Loucy (cell line): Measurements from ENCODE around the gene CYB5A.

Source experiments
- H2AFZ ChIP-seq: fragments of 200-600 bp; sonication (generic); 2 replicates; pipeline ENCODE4 v1.6.0; 2016; ENCODE audit warnings: antibody characterized with exemption, mild to moderate bottlenecking, low read length, moderate library complexity
- H3F3A ChIP-seq: fragments of 200-600 bp; 2 replicates; pipeline ENCODE4 v1.6.0; 2016; ENCODE audit warnings: antibody characterized with exemption, low read depth, mild to moderate bottlenecking
- H3K27me3 ChIP-seq: fragments of 200-600 bp; sonication (generic); 2 replicates; pipeline ENCODE4 v1.6.1; 2014; ENCODE audit warnings: low read length, mild to moderate bottlenecking; ENCODE audit not compliant: insufficient read depth, poor library complexity, severe bottlenecking
- H3K36me3 ChIP-seq: fragments of 200-600 bp; sonication (generic); 2 replicates; pipeline ENCODE4 v1.6.1; 2016; ENCODE audit warnings: low read length; ENCODE audit not compliant: insufficient read depth
- H3K4me1 ChIP-seq: fragments of 200-600 bp; sonication (generic); 2 replicates; pipeline ENCODE4 v1.5.1; 2014; ENCODE audit warnings: low read length, mild to moderate bottlenecking; ENCODE audit not compliant: insufficient read depth, poor library complexity, severe bottlenecking
- H3K4me2 ChIP-seq: fragments of 200-600 bp; sonication (generic); 2 replicates; pipeline ENCODE4 v1.6.0; 2014; ENCODE audit warnings: antibody characterized with exemption, low read length, low read depth, mild to moderate bottlenecking; ENCODE audit not compliant: poor library complexity, severe bottlenecking
- H3K4me3 ChIP-seq: fragments of 200-600 bp; sonication (generic); 2 replicates; pipeline ENCODE4 v1.5.1; 2014; ENCODE audit warnings: low read length, mild to moderate bottlenecking, mixed read lengths; ENCODE audit not compliant: poor library complexity, severe bottlenecking
- H3K79me2 ChIP-seq: fragments of 200-600 bp; sonication (generic); 2 replicates; pipeline ENCODE4 v1.6.1; 2014; ENCODE audit warnings: low read length; ENCODE audit not compliant: insufficient read depth
- H3K9ac ChIP-seq: fragments of 200-600 bp; sonication (generic); 2 replicates; pipeline ENCODE4 v1.6.0; 2014; ENCODE audit warnings: mild to moderate bottlenecking, low read depth, low read length, moderate library complexity; ENCODE audit not compliant: poor library complexity, severe bottlenecking
- H3K9me2 ChIP-seq: fragments of 200-600 bp; sonication (generic); replicated peaks from 2 replicates; pipeline ENCODE4 v1.6.1; 2016; ENCODE audit warnings: low read depth, low read length, mixed read lengths
- H3K9me3 ChIP-seq: fragments of 200-600 bp; sonication (generic); 2 replicates; pipeline ENCODE4 v1.6.1; 2014; ENCODE audit warnings: mild to moderate bottlenecking, antibody characterized with exemption, low read length, low read depth; ENCODE audit not compliant: insufficient read depth
- H4K20me1 ChIP-seq: fragments of 200-600 bp; sonication (generic); 2 replicates; pipeline ENCODE4 v1.6.0; 2014; ENCODE audit warnings: antibody characterized with exemption, low read length, mild to moderate bottlenecking; ENCODE audit not compliant: insufficient read depth, poor library complexity, severe bottlenecking
- EZH2phosphoT487 ChIP-seq: fragments of 200-600 bp; IDR thresholded peaks from 2 replicates; pipeline ENCODE4 v1.6.1; 2018; ENCODE audit warnings: antibody characterized with exemption, mild to moderate bottlenecking, moderate library complexity, borderline replicate concordance
- TF ChIP-seq, protein P1 (sequence below): fragments of 200-600 bp; sonication (generic); conservative IDR thresholded peaks from 2 replicates; pipeline ENCODE4 v1.5.1; 2014; ENCODE audit warnings: mild to moderate bottlenecking, antibody characterized with exemption, low read length

The CYB5A gene

DNA sequence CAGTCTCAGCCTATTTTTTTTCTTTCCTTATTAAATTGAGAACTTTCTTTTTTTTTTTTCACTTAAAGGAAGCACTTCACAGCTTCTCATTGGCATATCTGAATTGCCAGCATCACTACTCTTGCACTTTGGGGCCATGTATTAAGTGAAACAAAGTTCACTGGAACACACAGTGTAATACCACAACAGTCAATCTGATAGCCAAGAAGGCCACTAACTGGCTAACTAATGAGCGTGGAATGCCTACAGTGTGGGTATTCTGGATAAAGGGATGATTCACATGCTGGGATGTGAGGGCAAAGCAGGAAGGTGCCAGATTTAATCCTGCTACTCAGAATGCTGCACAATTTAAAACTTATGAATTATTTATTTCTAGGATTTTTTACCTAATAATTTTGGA, 12.2 kb upstream of the CYB5A start:
- H4K20me1 ChIP-seq = no peaks in the 10 kb centered on the region
- no peak overlapping the region for H3K4me3 ChIP-seq
- peaks cover 6% of the 10 kb centered on the region for H3K27me3 ChIP-seq
- no peaks in the 10 kb centered on the region for H3K9me2 ChIP-seq
- H3K79me2 ChIP-seq = no peaks in the 10 kb centered on the region
- no peaks in the 10 kb centered on the region for H3K4me1 ChIP-seq
- no peaks in the 10 kb centered on the region for H3F3A ChIP-seq
- H3K4me2 ChIP-seq = no peak overlapping the region
- H3K9ac ChIP-seq = no peak overlapping the region
- H3K36me3 ChIP-seq = no peaks in the 10 kb centered on the region
- H3K9me3 ChIP-seq = no peaks in the 10 kb centered on the region
- TF ChIP-seq, protein P1, sequence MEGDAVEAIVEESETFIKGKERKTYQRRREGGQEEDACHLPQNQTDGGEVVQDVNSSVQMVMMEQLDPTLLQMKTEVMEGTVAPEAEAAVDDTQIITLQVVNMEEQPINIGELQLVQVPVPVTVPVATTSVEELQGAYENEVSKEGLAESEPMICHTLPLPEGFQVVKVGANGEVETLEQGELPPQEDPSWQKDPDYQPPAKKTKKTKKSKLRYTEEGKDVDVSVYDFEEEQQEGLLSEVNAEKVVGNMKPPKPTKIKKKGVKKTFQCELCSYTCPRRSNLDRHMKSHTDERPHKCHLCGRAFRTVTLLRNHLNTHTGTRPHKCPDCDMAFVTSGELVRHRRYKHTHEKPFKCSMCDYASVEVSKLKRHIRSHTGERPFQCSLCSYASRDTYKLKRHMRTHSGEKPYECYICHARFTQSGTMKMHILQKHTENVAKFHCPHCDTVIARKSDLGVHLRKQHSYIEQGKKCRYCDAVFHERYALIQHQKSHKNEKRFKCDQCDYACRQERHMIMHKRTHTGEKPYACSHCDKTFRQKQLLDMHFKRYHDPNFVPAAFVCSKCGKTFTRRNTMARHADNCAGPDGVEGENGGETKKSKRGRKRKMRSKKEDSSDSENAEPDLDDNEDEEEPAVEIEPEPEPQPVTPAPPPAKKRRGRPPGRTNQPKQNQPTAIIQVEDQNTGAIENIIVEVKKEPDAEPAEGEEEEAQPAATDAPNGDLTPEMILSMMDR = no peak
- TF ChIP-seq EZH2phosphoT487 = no peak
- no peak overlapping the region for H2AFZ ChIP-seq

DNA sequence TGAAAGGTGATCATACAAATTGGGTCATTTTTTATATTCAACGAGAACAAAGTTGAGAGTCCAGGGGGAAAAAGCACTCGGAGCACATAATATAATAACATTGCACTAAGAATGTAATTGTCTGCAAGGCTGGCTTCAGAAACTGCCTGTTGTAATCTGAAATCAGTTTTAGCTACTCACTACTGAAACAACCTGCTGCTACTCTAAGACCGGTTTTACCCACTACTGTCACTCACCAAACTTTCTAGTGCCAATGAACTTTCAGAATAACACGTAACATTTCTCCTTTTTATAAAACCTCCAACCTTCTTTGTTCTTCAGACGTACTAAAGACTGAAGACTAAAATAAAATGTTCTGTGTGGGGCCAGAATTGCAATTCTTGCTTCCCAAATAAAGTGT, 11.5 kb upstream of the CYB5A start:
- H3K9me3 ChIP-seq = no peaks in the 10 kb centered on the region
- no peak overlapping the region for H2AFZ ChIP-seq
- no peaks in the 10 kb centered on the region for H3K36me3 ChIP-seq
- no peak overlapping the region for H3K4me3 ChIP-seq
- H4K20me1 ChIP-seq = no peaks in the 10 kb centered on the region
- no peak overlapping the region for H3K4me2 ChIP-seq
- no peaks in the 10 kb centered on the region for H3K79me2 ChIP-seq
- H3K9me2 ChIP-seq = no peaks in the 10 kb centered on the region
- TF ChIP-seq EZH2phosphoT487 = no peak
- TF ChIP-seq, protein P1 = no peak
- H3K27me3 ChIP-seq = peaks cover 6% of the 10 kb centered on the region
- no peaks in the 10 kb centered on the region for H3F3A ChIP-seq
- no peaks in the 10 kb centered on the region for H3K4me1 ChIP-seq
- no peak overlapping the region for H3K9ac ChIP-seq

DNA sequence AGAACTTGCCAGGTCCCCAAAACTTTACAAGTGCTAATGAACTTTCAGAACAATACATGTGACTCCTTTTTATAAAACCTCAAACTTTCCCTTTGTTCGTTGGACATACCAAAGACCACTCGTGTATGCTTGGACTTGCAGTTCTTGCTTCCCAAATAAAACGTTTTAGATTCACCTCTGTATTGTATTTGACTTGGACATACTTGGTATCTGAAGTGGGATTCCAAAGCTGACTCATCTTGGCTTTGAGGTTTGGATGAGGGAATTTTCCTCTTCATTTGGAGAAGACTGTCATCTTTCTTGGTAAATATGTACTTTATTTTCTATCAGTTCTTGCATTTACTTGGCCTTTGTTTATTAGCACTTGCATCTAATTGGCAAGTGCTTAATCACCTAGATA, 8.0 kb upstream of the CYB5A start:
- H4K20me1 ChIP-seq = no peaks in the 10 kb centered on the region
- H3K4me2 ChIP-seq = no peak overlapping the region
- H3F3A ChIP-seq = no peaks in the 10 kb centered on the region
- no peaks in the 10 kb centered on the region for H3K36me3 ChIP-seq
- H3K27me3 ChIP-seq = peaks cover 6% of the 10 kb centered on the region
- no peaks in the 10 kb centered on the region for H3K9me2 ChIP-seq
- H3K9me3 ChIP-seq = no peaks in the 10 kb centered on the region
- no peaks in the 10 kb centered on the region for H3K4me1 ChIP-seq
- H3K4me3 ChIP-seq = no peak overlapping the region
- H3K9ac ChIP-seq = no peak overlapping the region
- H2AFZ ChIP-seq = no peak overlapping the region
- TF ChIP-seq, protein P1 = no peak
- TF ChIP-seq EZH2phosphoT487 = no peak
- no peaks in the 10 kb centered on the region for H3K79me2 ChIP-seq
